Left forelimb (tissue), 1 donor: ENCODE data around the gene DAPK3.
"Not testable (repeated sequence)": the region's sequence is repeated elsewhere in the genome, so short reads cannot be mapped to it uniquely, and the experiment has no call there.

Experiments
- DNase-seq: peaks from one replicate; pipeline ENCODE4 v3.0.0-alpha.2; 2018; ENCODE audit warnings: low spot score

DAPK3 gene

GRCh38 chr19:3978145-3978544 is 7.2 kb upstream of the DAPK3 start:
- no peak for DNase-seq

- no peak for DNase-seq
Measured at GRCh38 chr19:3977242-3978143, 6.6 kb upstream of the DAPK3 start.

GRCh38 chr19:3976495-3977241 is 5.8 kb upstream of the DAPK3 start:
- DNase-seq: no peak

- no peak for DNase-seq
Measured at GRCh38 chr19:3975637-3976087, 4.8 kb upstream of the DAPK3 start.

GRCh38 chr19:3975144-3975543 is 4.2 kb upstream of the DAPK3 start:
- no peak for DNase-seq

GRCh38 chr19:3970313-3970807 is 539 bp downstream of the DAPK3 start:
- no peak for DNase-seq

- no peak for DNase-seq
Measured at GRCh38 chr19:3969435-3970312, 1.2 kb downstream of the DAPK3 start.

GRCh38 chr19:3968556-3969434 is 2.1 kb downstream of the DAPK3 start:
- no peak for DNase-seq

- not testable (repeated sequence) for DNase-seq
Measured at GRCh38 chr19:3967983-3968382, 2.9 kb downstream of the DAPK3 start.

- DNase-seq: no peak
Measured at GRCh38 chr19:3966051-3967017, 4.6 kb downstream of the DAPK3 start.

GRCh38 chr19:3964256-3965194 is 6.4 kb downstream of the DAPK3 start:
- no peak for DNase-seq

GRCh38 chr19:3963458-3964255 is 7.2 kb downstream of the DAPK3 start:
- DNase-seq: no peak

- DNase-seq: no peak
Measured at GRCh38 chr19:3961007-3961406, 9.9 kb downstream of the DAPK3 start.

GRCh38 chr19:3959766-3960131 is 11.2 kb downstream of the DAPK3 start:
- no peak for DNase-seq

- DNase-seq: no peak
Measured at GRCh38 chr19:3958836-3959765, 11.8 kb downstream of the DAPK3 start.

- DNase-seq: no peak
Measured at GRCh38 chr19:3955688-3956087, 15.2 kb downstream of the DAPK3 start.

- DNase-seq: not testable (repeated sequence)
Measured at GRCh38 chr19:3955276-3955675, 15.6 kb downstream of the DAPK3 start.
